Esophagus muscularis mucosa (tissue), 4 donors: ENCODE measurements around the gene AFAP1L2.

ENCODE experiments used
- EP300 ChIP-seq: sonication (generic); formaldehyde crosslinking; IDR thresholded peaks from one replicate; pipeline ENCODE4 v1.6.1; 2017; ENCODE audit warnings: antibody characterized with exemption
- POLR2A ChIP-seq: fragments of 450-650 bp; IDR thresholded peaks from one replicate; pipeline ENCODE4 v1.6.1; 2017; ENCODE audit warnings: antibody characterized with exemption, moderate library complexity, mild to moderate bottlenecking, low read depth
- TF ChIP-seq, protein P1 (sequence below), 3 experiments: fragments of 200-600 bp in 2 of 3; fragments of 450-650 bp in 1 of 3; sonication (generic) in 2 of 3; IDR thresholded peaks; one replicate each; pipeline ENCODE4 v1.5.1; 2017 to 2019; ENCODE audit warnings: antibody characterized with exemption in 3 of 3, mild to moderate bottlenecking in 2 of 3, moderate library complexity in 1 of 3

DNA sequence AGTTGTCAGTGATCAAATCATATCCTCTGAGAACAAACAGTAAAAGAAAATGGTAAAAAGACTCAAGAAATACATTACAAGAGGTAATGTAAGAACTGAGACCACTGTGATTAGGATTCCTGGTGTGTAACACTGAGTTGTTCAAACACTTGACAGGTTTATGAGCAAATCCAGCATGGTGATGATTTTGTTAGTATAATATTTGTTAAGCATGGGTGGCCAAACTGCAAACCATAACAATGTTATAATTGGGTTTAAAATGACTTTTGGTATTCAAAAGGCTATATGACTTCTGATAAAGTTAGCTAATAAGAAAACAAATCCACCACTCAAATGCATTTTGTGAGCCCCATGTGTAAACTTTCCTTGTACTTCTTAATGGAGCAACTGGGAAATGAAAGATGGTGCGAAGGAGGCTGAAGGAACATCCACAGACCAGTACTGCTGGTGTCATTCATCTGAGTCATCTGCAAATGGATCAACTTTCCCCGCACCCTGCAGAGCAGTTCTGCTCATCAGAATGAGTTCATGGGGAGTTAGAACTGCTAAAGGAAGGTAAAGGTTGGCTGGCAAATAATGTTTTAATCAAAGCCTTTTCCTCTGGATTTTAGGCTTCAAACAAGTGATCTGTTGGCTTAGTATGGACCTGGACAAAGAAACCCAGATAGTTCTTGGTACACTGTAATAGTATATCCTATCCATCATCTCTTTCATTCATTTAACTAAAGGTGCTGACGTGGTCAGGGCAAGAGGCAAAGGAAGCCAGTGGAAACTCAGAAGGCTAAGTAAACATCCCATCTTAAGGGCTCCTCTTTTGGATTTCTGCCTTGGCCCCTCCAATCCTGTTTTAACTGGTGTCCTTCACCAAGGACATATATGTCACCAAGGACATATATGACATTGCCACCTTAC is 45.0 kb downstream of the AFAP1L2 start:
- TF ChIP-seq, protein P1, sequence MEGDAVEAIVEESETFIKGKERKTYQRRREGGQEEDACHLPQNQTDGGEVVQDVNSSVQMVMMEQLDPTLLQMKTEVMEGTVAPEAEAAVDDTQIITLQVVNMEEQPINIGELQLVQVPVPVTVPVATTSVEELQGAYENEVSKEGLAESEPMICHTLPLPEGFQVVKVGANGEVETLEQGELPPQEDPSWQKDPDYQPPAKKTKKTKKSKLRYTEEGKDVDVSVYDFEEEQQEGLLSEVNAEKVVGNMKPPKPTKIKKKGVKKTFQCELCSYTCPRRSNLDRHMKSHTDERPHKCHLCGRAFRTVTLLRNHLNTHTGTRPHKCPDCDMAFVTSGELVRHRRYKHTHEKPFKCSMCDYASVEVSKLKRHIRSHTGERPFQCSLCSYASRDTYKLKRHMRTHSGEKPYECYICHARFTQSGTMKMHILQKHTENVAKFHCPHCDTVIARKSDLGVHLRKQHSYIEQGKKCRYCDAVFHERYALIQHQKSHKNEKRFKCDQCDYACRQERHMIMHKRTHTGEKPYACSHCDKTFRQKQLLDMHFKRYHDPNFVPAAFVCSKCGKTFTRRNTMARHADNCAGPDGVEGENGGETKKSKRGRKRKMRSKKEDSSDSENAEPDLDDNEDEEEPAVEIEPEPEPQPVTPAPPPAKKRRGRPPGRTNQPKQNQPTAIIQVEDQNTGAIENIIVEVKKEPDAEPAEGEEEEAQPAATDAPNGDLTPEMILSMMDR (IDR thresholded peaks at IDR 0.05), result no peak
- TF ChIP-seq POLR2A, result no peak
- TF ChIP-seq EP300, result no peak
